Keratinocyte (primary cell): ENCODE data around the gene ZNF292. TPM values are rescaled to one million over a fixed set of nuclear protein-coding genes. Genes with fewer than 3 reads are reported as not detected.

Experiments used
- DNase-seq: peaks from one replicate; pipeline ENCODE4 v3.0.0-alpha.2; 2011; ENCODE audit warnings: low read depth, missing footprints, low spot score
- FAIRE-seq: peaks from 2 replicates; lab custom pipeline; 2011; peaks lifted over from hg19 to GRCh38; lab: Jason Lieb, UNC
- H2AFZ ChIP-seq: 2 replicates; pipeline ENCODE4 v1.6.0; 2012; ENCODE audit warnings: low read length, control low read depth, inconsistent platforms; ENCODE audit not compliant: control insufficient read depth
- H3K27ac ChIP-seq: 2 replicates; pipeline ENCODE4 v1.5.1; 2011; ENCODE audit warnings: low read length; ENCODE audit not compliant: control insufficient read depth, insufficient read depth
- H3K27me3 ChIP-seq: 3 replicates; pipeline ENCODE4 v1.6.0; 2011; ENCODE audit warnings: low read length; ENCODE audit not compliant: control insufficient read depth, insufficient read depth; ENCODE audit errors: extremely low read depth
- H3K36me3 ChIP-seq, 2 experiments: 2 replicates in 1 of 2; 3 replicates in 1 of 2; pipeline ENCODE4 v1.5.1; 2011; ENCODE audit warnings: low read length in 2 of 2, mild to moderate bottlenecking in 1 of 2; ENCODE audit not compliant: control insufficient read depth in 2 of 2, insufficient read depth in 2 of 2; ENCODE audit errors: extremely low read depth in 1 of 2
- H3K4me1 ChIP-seq: 3 replicates; pipeline ENCODE4 v1.5.1; 2011; ENCODE audit warnings: low read length; ENCODE audit not compliant: control insufficient read depth, insufficient read depth; ENCODE audit errors: extremely low read depth
- H3K4me2 ChIP-seq: 3 replicates; pipeline ENCODE4 v1.6.0; 2011; ENCODE audit warnings: low read depth, low read length; ENCODE audit not compliant: control insufficient read depth, insufficient read depth; ENCODE audit errors: extremely low read depth
- H3K4me3 ChIP-seq, 3 experiments: fragments of 200-600 bp in 1 of 3; sonication (generic) in 1 of 3; 2 replicates in 2 of 3; 3 replicates in 1 of 3; pipeline ENCODE4 v1.5.1; 2011 to 2016; ENCODE audit warnings: low read length in 3 of 3, mild to moderate bottlenecking in 3 of 3, control low read depth in 2 of 3, inconsistent platforms in 1 of 3, low read depth in 1 of 3, mixed read lengths in 1 of 3, mixed run types in 1 of 3, moderate library complexity in 1 of 3; ENCODE audit not compliant: control insufficient read depth in 2 of 3, insufficient read depth in 2 of 3; ENCODE audit errors: extremely low read depth in 1 of 3
- H3K79me2 ChIP-seq: 2 replicates; pipeline ENCODE4 v1.6.0; 2012; ENCODE audit warnings: low read length; ENCODE audit not compliant: control insufficient read depth, insufficient read depth
- H3K9ac ChIP-seq: 3 replicates; pipeline ENCODE4 v1.6.0; 2011; ENCODE audit warnings: low read length; ENCODE audit not compliant: control insufficient read depth, insufficient read depth; ENCODE audit errors: extremely low read depth
- H3K9me1 ChIP-seq: 3 replicates; pipeline ENCODE4 v1.6.0; 2011; ENCODE audit warnings: low read length; ENCODE audit not compliant: control insufficient read depth, insufficient read depth; ENCODE audit errors: extremely low read depth
- H3K9me3 ChIP-seq: 2 replicates; pipeline ENCODE4 v1.5.1; 2012; ENCODE audit warnings: low read depth, low read length; ENCODE audit not compliant: control insufficient read depth
- H4K20me1 ChIP-seq: 3 replicates; pipeline ENCODE4 v1.6.0; 2011; ENCODE audit warnings: low read length; ENCODE audit not compliant: control insufficient read depth, insufficient read depth; ENCODE audit errors: extremely low read depth
- CTCF ChIP-seq, 3 experiments: IDR thresholded peaks in 1 of 3; conservative IDR thresholded peaks in 1 of 3; optimal IDR thresholded peaks in 1 of 3; 2 replicates in 2 of 3; 3 replicates in 1 of 3; pipeline versions ENCODE3 to v1.5.1; 2011; ENCODE audit warnings: low read length in 3 of 3, mild to moderate bottlenecking in 3 of 3, moderate library complexity in 2 of 3, control low read depth in 1 of 3, inconsistent platforms in 1 of 3; ENCODE audit not compliant: insufficient read depth in 2 of 3; ENCODE audit errors: extremely low read depth in 1 of 3
- EZH2 ChIP-seq: IDR thresholded peaks from one replicate; pipeline ENCODE4 v1.6.1; 2012; ENCODE audit warnings: inconsistent platforms, mild to moderate bottlenecking, low read length, moderate library complexity
- dilution Hi-C: fragments of 300-500 bp; cut with MboI; formaldehyde crosslinking; loops from one replicate; pipeline ENCODE4 v1.7.0; 2020; ENCODE audit warnings: low sequenced_read_pairs; ENCODE audit not compliant: extremely low pct_ligation_motif_present
- polyA plus RNA-seq, 5 experiments: library from polyadenylated mRNA; depleted of rRNA in 3 of 5; stranded (reverse) in 3 of 5; stranded (forward) in 1 of 5; unstranded in 1 of 5; fragments of >200 nt; gene quantifications; 1 replicate in 1 of 5; 2 replicates in 3 of 5; 3 replicates in 1 of 5; pipeline versions ENCODE4 v1.2.1 to v1.2.3, GENCODE V29; 2011 to 2012; ENCODE audit warnings: missing spikeins in 2 of 5, low read depth in 1 of 5, low replicate concordance in 1 of 5

ZNF292 gene
- polyA plus RNA-seq, 1 donor (not counting 4 experiments of a cell fraction or from before 2014, with no cell fraction given), result 8.4 TPM

- Histone ChIP-seq H3K4me1 (peaks cover 7% of the 10 kb centered on the region), H3K36me3 (no peaks in the 10 kb centered on the region), H3K9ac (no peak overlapping the region), H3K4me2 (no peak overlapping the region), H3K79me2 (no peaks in the 10 kb centered on the region), H4K20me1 (no peaks in the 10 kb centered on the region), H3K27ac (no peak overlapping the region), H2AFZ (no peak overlapping the region), H3K9me1 (no peaks in the 10 kb centered on the region), H3K4me3 (no peak overlapping the region), H3K9me3 (no peaks in the 10 kb centered on the region), H3K27me3 (no peaks in the 10 kb centered on the region)
- no peak for FAIRE-seq
- dilution Hi-C loops, result no loop called here
- no peak for TF ChIP-seq CTCF (optimal IDR thresholded peaks at IDR 0.05 in 1 of 3, IDR thresholded peaks at IDR 0.05 in 1 of 3, conservative IDR thresholded peaks at IDR 0.05 in 1 of 3; ENCODE audit: extremely low read depth in 1 of 3, insufficient read depth in 2 of 3, low read length in 3 of 3)
- no peak for TF ChIP-seq EZH2
- DNase-seq, result no peak
These were observed 38.4 kb upstream of the ZNF292 start for GRCh38 chr6:87116922-87117321.

- Histone ChIP-seq H3K4me2 (peak overlapping the region; percentile 11), H3K27ac (peak overlapping the region; percentile 46), H3K36me3 (no peaks in the 10 kb centered on the region), H2AFZ (no peak overlapping the region), H3K9me1 (no peaks in the 10 kb centered on the region), H3K9me3 (no peaks in the 10 kb centered on the region), H4K20me1 (no peaks in the 10 kb centered on the region), H3K4me3 (no peak overlapping the region), H3K9ac (no peak overlapping the region), H3K27me3 (no peaks in the 10 kb centered on the region), H3K79me2 (no peaks in the 10 kb centered on the region), H3K4me1 (peaks cover 7% of the 10 kb centered on the region)
- dilution Hi-C loops, result no loop called here
- TF ChIP-seq EZH2, result no peak
- no peak for TF ChIP-seq CTCF (optimal IDR thresholded peaks at IDR 0.05 in 1 of 3, IDR thresholded peaks at IDR 0.05 in 1 of 3, conservative IDR thresholded peaks at IDR 0.05 in 1 of 3; ENCODE audit: extremely low read depth in 1 of 3, insufficient read depth in 2 of 3, low read length in 3 of 3)
- peak; percentile 96 for FAIRE-seq
- DNase-seq, result peak; percentile 42
These were observed 37.3 kb upstream of the ZNF292 start for GRCh38 chr6:87118054-87118453.
